ENCODE results near the gene BCAS3.
"Not testable (repeated sequence)": the region's sequence is repeated elsewhere in the genome, so short reads cannot be mapped to it uniquely, and the experiment has no call there.

BCAS3 gene

GRCh38 chr17:60886731-60887613 is 209.3 kb downstream of the BCAS3 start:
- DNase-seq (ENCODE audit: low spot score), result not testable (repeated sequence)

DNA sequence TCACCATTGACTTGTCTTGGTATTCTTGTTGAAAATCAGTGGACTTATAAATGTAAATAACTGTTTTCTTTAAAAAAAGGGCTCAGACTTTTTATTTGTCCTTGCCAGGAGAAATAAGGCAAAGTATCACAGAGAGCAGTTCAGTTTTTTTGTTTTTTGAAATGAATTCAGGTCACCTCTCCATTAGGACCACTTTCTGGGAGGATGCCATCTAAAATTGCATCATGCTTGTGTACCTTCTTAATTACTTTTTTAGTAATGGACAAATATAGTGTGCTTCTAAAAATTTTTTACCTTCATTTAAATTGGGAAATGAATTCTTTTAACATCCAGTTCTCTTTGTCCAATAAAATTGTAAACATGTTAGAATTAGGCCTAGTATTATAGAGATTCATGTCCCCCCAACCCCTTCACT is 210.0 kb downstream of the BCAS3 start:
- DNase-seq (ENCODE audit: low spot score), result no peak

- no peak for DNase-seq (ENCODE audit: low spot score)
These were observed 211.4 kb downstream of the BCAS3 start for GRCh38 chr17:60888812-60889709.

DNA sequence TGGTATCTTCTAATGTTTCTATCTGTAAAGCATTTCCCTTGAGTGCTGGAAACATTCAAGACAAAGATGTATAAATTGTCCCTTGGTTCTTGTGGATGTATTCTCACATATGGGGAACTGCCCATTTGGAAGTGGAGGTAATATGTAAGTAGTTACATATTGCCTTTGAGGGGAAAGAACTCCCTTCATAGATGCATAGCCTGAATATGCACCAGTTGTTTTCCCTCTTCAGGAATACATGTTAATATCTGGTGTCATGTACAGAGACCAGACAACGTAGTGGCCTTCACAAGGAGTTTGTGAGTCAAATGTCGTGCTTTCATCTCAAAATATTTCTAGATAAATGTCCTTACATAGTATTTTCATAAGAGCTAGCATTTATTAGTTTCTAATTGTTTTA is 213.5 kb downstream of the BCAS3 start:
- no peak for DNase-seq (ENCODE audit: low spot score)

- no peak for DNase-seq (ENCODE audit: low spot score)
These were observed 215.8 kb downstream of the BCAS3 start for GRCh38 chr17:60893475-60893874.

DNA sequence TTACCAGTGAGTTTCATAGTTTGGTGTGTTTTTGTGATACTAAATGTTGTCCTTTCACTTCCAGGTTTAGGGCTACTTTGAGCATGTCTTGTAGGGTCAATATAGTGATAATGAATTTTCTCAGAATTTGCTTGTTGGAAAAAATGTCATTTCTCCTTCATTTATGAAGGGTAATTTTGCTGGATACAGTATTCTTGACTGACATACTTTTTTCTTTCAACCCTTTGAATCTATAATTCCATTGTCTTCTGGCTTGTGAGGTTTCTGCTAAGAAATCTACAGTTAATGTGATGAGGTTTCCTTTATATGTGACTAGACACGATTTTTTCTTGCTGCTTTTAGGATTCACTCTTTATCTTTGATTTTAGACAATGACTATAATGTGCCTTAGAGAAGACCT is 219.3 kb downstream of the BCAS3 start:
- no peak for DNase-seq (ENCODE audit: low spot score)

DNA sequence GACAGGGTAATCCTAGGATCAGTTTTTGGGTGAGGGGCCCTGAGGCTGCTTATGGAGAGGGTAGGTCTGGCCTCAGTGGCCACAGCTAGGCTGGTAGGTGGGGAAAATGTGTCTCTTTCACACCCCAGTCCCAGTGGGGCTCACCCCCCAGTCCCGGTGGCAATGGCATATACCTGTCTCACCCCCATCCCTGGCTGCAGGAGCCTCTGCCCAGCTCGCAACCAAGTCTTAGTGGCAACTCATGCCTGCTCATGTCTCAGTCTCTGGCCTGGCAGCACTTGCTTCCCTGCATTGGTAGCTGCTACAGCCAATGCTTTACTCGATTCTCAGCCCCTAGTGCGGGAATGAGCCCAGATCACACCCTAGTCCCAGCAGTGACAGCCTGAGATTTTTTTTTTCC is 221.5 kb downstream of the BCAS3 start:
- DNase-seq (ENCODE audit: low spot score), result no peak

DNA sequence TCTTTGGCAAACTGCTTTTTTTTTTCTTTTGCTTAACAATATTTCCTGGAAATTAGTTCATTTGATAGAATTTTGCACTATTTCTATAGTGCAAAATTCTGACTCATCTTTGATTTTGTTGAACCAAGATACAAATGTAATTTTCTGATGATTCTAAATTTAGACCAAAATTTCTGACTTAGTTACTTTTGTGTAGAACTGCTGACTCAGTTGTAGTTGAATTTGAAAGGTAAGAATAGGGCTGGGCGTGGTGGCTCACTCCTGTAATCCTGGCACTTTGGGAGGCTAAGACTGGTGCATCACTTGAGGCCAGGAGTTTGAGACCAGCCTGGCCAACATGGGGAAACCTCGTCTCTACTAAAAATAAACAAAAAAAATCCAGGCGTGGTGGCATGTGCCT is 223.0 kb downstream of the BCAS3 start:
- no peak for DNase-seq (ENCODE audit: low spot score)

DNA sequence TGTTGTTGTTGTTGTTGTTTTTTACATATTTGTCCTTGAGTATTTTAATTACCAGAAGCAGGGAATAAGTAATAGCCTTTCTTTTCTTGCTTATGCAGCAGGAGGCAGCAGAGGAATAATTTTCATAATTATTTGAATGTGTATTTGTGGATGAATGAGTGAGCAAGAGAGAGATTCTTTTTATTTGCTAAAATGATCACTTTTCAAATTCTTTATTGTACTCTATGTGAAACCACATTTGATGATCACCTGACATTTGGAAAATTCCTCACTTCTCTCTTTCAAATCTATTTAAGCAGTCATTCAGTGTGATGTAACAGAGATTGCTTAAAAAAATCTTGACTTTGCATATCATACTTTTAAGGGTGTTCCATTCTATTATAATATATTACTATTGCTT is 223.6 kb downstream of the BCAS3 start:
- no peak for DNase-seq (ENCODE audit: low spot score)

GRCh38 chr17:60901806-60902205 is 224.2 kb downstream of the BCAS3 start:
- no peak for DNase-seq (ENCODE audit: low spot score)

DNA sequence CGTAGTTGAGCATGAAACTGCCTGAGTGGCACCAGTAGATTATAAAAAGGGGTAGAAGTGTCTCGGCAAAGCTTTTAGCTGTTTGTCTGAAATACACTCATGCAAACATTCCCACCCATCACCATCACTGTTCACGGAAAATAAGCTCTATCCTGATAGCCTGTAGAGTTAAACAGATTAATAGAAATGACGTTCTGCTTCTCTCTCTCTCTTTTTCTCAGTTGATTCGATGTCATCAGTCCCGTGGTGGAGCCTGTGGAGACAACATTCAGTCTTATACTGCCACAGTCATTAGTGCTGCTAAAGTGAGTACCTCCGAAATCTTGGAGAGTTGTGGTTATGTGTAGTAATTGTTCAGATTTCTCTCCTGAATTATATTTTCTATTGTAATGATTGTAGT is 224.7 kb downstream of the BCAS3 start:
- no peak for DNase-seq (ENCODE audit: low spot score)

GRCh38 chr17:60904582-60904981 is 226.9 kb downstream of the BCAS3 start:
- no peak for DNase-seq (ENCODE audit: low spot score)

- DNase-seq (ENCODE audit: low spot score), result no peak
These were observed 228.1 kb downstream of the BCAS3 start for GRCh38 chr17:60905709-60906108.

GRCh38 chr17:60908324-60908723 is 230.7 kb downstream of the BCAS3 start:
- DNase-seq (ENCODE audit: low spot score), result no peak

DNA sequence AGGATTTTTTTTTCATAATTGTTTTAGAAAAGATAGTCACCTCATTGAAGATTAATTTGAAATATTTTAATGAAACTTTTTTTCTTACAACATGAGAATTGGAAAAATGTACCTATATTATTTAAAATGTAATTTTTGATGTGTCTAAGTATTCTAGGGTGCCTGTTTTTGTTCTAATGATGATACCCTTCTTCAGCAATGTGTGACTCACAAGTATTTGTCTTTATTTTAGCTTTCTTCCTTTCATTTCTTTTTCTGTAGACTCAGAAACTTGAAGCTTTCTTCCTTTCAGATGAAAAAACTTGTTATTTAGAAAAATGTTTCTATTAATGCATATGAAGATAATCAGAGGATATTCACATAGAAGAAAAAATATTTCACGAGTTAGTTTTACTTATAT is 231.8 kb downstream of the BCAS3 start:
- DNase-seq (ENCODE audit: low spot score), result no peak

DNA sequence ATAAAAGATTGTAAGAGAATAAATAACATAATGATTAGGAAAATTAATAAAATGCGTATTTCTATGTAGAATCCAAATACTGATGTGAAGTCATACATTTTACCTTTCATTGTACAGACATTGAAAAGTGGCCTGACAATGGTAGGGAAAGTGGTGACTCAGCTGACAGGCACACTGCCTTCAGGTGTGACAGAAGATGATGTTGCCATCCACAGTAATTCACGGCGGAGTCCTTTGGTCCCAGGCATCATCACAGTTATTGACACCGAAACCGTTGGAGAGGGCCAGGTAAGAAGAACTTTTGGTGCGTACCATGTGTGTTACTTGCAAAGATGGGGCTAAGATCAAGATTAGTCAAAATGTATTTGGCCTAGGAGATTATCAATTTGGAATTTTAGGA is 232.8 kb downstream of the BCAS3 start:
- DNase-seq (ENCODE audit: low spot score), result no peak

GRCh38 chr17:60914078-60914477 is 236.4 kb downstream of the BCAS3 start:
- no peak for DNase-seq (ENCODE audit: low spot score)

DNA sequence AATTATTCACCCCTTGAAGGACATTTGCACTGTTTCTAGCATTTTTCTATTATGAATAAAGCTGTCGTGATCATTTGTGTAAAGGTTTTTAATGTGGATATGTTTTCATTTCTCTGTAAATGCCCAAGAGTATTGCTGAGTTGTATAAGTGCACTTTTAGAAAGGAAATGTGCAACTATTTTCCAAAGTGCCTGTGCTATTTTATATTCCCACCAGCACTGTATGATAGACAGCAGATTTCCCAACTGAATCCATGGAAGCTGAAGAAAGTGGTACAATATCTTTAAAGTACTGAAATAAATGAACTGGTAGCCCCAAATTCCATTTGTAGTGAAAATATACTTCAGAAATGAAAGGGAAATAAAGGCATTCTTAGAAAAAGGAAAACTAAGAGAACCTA is 238.4 kb downstream of the BCAS3 start:
- no peak for DNase-seq (ENCODE audit: low spot score)

DNA sequence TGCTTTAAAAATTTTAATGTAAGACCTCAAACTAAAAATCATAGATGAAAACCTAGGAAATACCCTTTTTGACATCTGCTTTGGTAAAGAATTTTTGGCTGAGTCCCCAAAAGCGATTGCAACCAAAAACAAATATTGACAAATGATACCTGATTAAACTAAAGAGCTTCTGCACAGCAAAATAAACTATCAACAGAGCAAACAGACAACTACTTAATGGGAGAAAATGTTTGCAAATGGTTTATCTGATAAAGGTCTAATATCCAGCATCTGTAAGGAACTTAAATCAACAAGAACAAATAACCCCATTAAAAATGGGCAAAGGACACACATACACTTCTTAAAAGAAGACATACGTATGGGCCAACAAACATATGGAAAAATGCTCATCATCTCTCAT is 242.5 kb downstream of the BCAS3 start:
- no peak for DNase-seq (ENCODE audit: low spot score)

DNA sequence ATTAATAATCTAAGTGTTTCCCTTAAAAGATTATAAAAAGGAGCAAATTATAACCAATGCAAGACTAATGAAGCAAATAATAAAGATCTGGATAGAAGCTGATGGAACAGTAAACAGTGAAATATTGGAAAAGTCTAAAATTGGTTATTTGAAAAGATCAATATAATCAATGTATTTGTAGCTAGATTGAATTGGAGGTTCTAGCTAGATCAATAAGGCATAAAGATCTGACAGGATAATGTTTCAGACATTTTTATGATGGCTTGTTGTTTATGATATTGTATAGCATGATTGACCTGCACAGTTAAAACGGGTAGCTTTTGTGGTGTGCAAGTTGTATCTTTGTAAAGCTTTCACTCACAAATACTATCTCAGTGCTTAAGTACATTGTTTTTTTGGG is 245.3 kb downstream of the BCAS3 start:
- no peak for DNase-seq (ENCODE audit: low spot score)

- no peak for DNase-seq (ENCODE audit: low spot score)
These were observed 249.0 kb downstream of the BCAS3 start for GRCh38 chr17:60926466-60927183.

DNA sequence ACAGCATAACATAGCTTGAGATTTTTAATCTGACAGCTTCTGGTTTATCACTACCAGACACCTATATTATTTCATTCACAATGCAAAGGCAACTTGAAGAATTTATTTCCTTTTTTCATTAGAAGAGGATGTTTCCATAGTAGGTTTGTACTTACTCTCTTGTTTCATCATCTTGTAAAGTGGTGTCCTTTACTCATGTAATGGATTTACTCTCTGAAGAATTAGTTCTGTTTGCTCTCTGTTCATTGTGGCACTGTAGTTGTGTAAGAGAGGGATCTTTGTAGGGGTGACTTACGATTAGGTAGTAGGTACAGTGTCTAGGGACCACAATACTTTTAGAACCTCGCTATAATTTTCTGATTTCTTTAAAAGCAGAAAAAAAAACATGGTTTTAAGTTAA is 256.1 kb downstream of the BCAS3 start:
- DNase-seq (ENCODE audit: low spot score), result no peak

GRCh38 chr17:60934723-60935122 is 257.1 kb downstream of the BCAS3 start:
- DNase-seq (ENCODE audit: low spot score), result no peak
